K562 (cell line): ENCODE results near the gene SARS1. TPM values are rescaled to one million over a fixed set of nuclear protein-coding genes. Genes with fewer than 3 reads are reported as not detected.
A peak's percentile ranks its signal among the peaks of the same experiment; 100 is the strongest.

Experiments used
- CBFB ChIP-seq: sonication (generic); formaldehyde crosslinking; IDR thresholded peaks from 2 replicates; pipeline ENCODE4 v1.4.0; 2020; ENCODE audit warnings: mild to moderate bottlenecking, missing genetic modification reagents
- FOXP1 ChIP-seq: sonication (generic); formaldehyde crosslinking; IDR thresholded peaks from 2 replicates; pipeline ENCODE4 v1.8.0; 2022; ENCODE audit warnings: mild to moderate bottlenecking, missing genetic modification reagents
- HCFC1 ChIP-seq: IDR thresholded peaks from 2 replicates; pipeline ENCODE4 v1.6.1; 2012; ENCODE audit warnings: low read depth, low read length, improper control_type of control experiment
- JUN ChIP-seq, 2 experiments: sonication (generic) in 1 of 2; formaldehyde crosslinking in 1 of 2; IDR thresholded peaks; 2 replicates each; pipeline versions ENCODE4 v1.6.1 to v1.8.0; 2012 to 2022; ENCODE audit warnings: borderline replicate concordance in 2 of 2, mild to moderate bottlenecking in 2 of 2, improper control_type of control experiment in 1 of 2, low read depth in 1 of 2, low read length in 1 of 2, missing genetic modification reagents in 1 of 2
- MYC ChIP-seq, 2 experiments: fragments of 250-450 bp in 1 of 2; sonication (Bioruptor Pico) in 1 of 2; IDR thresholded peaks; 2 replicates each; pipeline versions ENCODE4 v1.5.1 to v1.6.1; 2012 to 2021; ENCODE audit warnings: low read depth in 2 of 2, borderline replicate concordance in 1 of 2, improper control_type of control experiment in 1 of 2, low read length in 1 of 2, mild to moderate bottlenecking in 1 of 2, moderate library complexity in 1 of 2
- POLR2AphosphoS2 ChIP-seq: IDR thresholded peaks from 2 replicates; pipeline ENCODE4 v1.6.1; 2012; ENCODE audit warnings: low read length, improper control_type of control experiment
- SIX5 ChIP-seq, 2 experiments: IDR thresholded peaks; 2 replicates each; pipeline ENCODE4 v1.6.1; 2011; ENCODE audit warnings: low read length in 2 of 2, borderline replicate concordance in 1 of 2, low read depth in 1 of 2, mild to moderate bottlenecking in 1 of 2, moderate library complexity in 1 of 2; ENCODE audit not compliant: insufficient read depth in 1 of 2
- SMC3 ChIP-seq: conservative IDR thresholded peaks from 2 replicates; pipeline ENCODE4 v1.6.1; 2011; ENCODE audit warnings: low read depth, low read length, improper control_type of control experiment; ENCODE audit not compliant: insufficient read depth
- SNRNP70 ChIP-seq: fragments of 200-400 bp; formaldehyde crosslinking; optimal IDR thresholded peaks from 2 replicates; pipeline ENCODE3; 2017; ENCODE audit warnings: low read depth, low read length
- SUPT5H ChIP-seq: fragments of 450-650 bp; IDR thresholded peaks from 2 replicates; pipeline ENCODE4 v1.6.1; 2016
- XRCC4 ChIP-seq: IDR thresholded peaks from one replicate; pipeline ENCODE4 v1.6.1; 2011; ENCODE audit not compliant: insufficient read depth, insufficient read length; ENCODE audit errors: extremely low read depth
- ZNF143 ChIP-seq: sonication (generic); formaldehyde crosslinking; IDR thresholded peaks from 2 replicates; pipeline ENCODE4 v1.9.0; 2022; ENCODE audit warnings: mild to moderate bottlenecking, missing genetic modification reagents
- ZNF146 ChIP-seq: IDR thresholded peaks from one replicate; pipeline ENCODE4 v1.6.1; 2018; ENCODE audit warnings: missing compliant biosample characterization; ENCODE audit not compliant: unreplicated experiment
- ZNF551 ChIP-seq: fragments of 250-450 bp; sonication (Bioruptor Pico); IDR thresholded peaks from 2 replicates; pipeline ENCODE4 v1.5.0; 2021; ENCODE audit warnings: mild to moderate bottlenecking, moderate library complexity
- ZNF696 ChIP-seq: fragments of 250-450 bp; sonication (Bioruptor Pico); conservative IDR thresholded peaks from 2 replicates; pipeline ENCODE4 v1.4.0; 2020; ENCODE audit warnings: mild to moderate bottlenecking, moderate library complexity
- ZNF780A ChIP-seq: fragments of 250-450 bp; sonication (Bioruptor Pico); IDR thresholded peaks from 2 replicates; pipeline ENCODE4 v1.5.0; 2021; ENCODE audit warnings: mild to moderate bottlenecking
- polyA plus RNA-seq, 8 experiments: library from polyadenylated mRNA; depleted of rRNA in 4 of 8; stranded (reverse) in 5 of 8; unstranded in 3 of 8; fragments of >200 nt; fragmentation: Nextera tagmentation in 2 of 8; fragmentation: Illumina TruSeq in 1 of 8; extraction: Ambion mirVana in 2 of 8; extraction: Trizol in 1 of 8; gene quantifications; 2 replicates each; pipeline versions ENCODE4 v1.2.1 to v1.2.3, GENCODE V29; 2011 to 2014; ENCODE audit warnings: inconsistent platforms in 1 of 8, missing spikeins in 1 of 8
- total RNA-seq, 7 experiments: library from RNA; depleted of rRNA in 6 of 7; stranded (reverse); fragments of >200 nt in 6 of 7; fragmentation: Illumina TruSeq in 2 of 7; extraction: Trizol in 2 of 7; gene quantifications; 2 replicates each; pipeline versions ENCODE4 v1.2.1 to v1.2.3, GENCODE V29; 2011 to 2021; ENCODE audit warnings: low replicate concordance in 1 of 7
- TF ChIP-seq, protein P1 (sequence below): fragments of 250-450 bp; sonication (Bioruptor Pico); IDR thresholded peaks from 2 replicates; pipeline ENCODE4 v1.4.0; 2020; ENCODE audit warnings: borderline replicate concordance
- TF ChIP-seq, protein P2 (sequence below), 2 experiments: fragments of 450-650 bp in 1 of 2; IDR thresholded peaks; 2 replicates each; pipeline ENCODE4 v1.6.1; 2011 to 2017; ENCODE audit warnings: low read depth in 2 of 2, antibody characterized with exemption in 1 of 2, borderline replicate concordance in 1 of 2, low read length in 1 of 2, mild to moderate bottlenecking in 1 of 2, mixed read lengths in 1 of 2; ENCODE audit not compliant: control insufficient read depth in 1 of 2

SARS1 gene
- total and polyA plus RNA-seq, 9 of the 15 experiments (the other 6 are each of a cell fraction or from before 2014, with no cell fraction given), result 221 to 623 (median 254) TPM

GRCh38 chr1:109239409-109240068, 25.8 kb downstream of the SARS1 start (continued):
- TF ChIP-seq ZNF143 (CRISPR knock-in tag) (peak; percentile 38; the same call in 1 of the 2 replicates), ZNF146 (CRISPR knock-in tag) (no peak), HCFC1 (peak; percentile 41; the same call in 1 of the 2 replicates), SUPT5H (peak; percentile 50), ZNF696 (CRISPR knock-in tag) (no peak), FOXP1 (0 out of 2 replicates have a peak, but pooled peaks have one; percentile 14), SNRNP70 (peak; percentile 31), SIX5 (IDR thresholded peaks at IDR 0.05; ENCODE audit: borderline replicate concordance in 1 of 2, insufficient read depth in 1 of 2, low read depth in 1 of 2, low read length in 2 of 2) (no peak), ZNF780A (CRISPR knock-in tag) (peak; percentile 6; the same call in 1 of the 2 replicates), JUN (IDR thresholded peaks at IDR 0.05; ENCODE audit: borderline replicate concordance, low read depth, low read length) (no peak), JUN (CRISPR knock-in tag; IDR thresholded peaks at IDR 0.05; ENCODE audit: borderline replicate concordance) (0 out of 2 replicates have a peak, but pooled peaks have one; percentile 32), SMC3 (peak; percentile 61; the same call in 1 of the 2 replicates), POLR2AphosphoS2 (peak; percentile 93), CBFB (CRISPR knock-in tag) (0 out of 2 replicates have a peak, but pooled peaks have one; percentile 62), ZNF551 (no peak), XRCC4 (no peak), MYC (IDR thresholded peaks at IDR 0.05; ENCODE audit: low read depth, low read length) (no peak), MYC (CRISPR knock-in tag; IDR thresholded peaks at IDR 0.05; ENCODE audit: borderline replicate concordance, low read depth) (peak; percentile 38; the same call in 1 of the 2 replicates)
- TF ChIP-seq, protein P1, sequence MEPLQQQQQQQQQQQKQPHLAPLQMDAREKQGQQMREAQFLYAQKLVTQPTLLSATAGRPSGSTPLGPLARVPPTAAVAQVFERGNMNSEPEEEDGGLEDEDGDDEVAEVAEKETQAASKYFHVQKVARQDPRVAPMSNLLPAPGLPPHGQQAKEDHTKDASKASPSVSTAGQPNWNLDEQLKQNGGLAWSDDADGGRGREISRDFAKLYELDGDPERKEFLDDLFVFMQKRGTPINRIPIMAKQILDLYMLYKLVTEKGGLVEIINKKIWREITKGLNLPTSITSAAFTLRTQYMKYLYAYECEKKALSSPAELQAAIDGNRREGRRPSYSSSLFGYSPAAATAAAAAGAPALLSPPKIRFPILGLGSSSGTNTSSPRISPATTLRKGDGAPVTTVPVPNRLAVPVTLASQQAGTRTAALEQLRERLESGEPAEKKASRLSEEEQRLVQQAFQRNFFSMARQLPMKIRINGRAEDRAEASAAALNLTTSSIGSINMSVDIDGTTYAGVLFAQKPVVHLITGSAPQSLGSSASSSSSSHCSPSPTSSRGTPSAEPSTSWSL (CRISPR knock-in tag), result no peak
- TF ChIP-seq, protein P2, sequence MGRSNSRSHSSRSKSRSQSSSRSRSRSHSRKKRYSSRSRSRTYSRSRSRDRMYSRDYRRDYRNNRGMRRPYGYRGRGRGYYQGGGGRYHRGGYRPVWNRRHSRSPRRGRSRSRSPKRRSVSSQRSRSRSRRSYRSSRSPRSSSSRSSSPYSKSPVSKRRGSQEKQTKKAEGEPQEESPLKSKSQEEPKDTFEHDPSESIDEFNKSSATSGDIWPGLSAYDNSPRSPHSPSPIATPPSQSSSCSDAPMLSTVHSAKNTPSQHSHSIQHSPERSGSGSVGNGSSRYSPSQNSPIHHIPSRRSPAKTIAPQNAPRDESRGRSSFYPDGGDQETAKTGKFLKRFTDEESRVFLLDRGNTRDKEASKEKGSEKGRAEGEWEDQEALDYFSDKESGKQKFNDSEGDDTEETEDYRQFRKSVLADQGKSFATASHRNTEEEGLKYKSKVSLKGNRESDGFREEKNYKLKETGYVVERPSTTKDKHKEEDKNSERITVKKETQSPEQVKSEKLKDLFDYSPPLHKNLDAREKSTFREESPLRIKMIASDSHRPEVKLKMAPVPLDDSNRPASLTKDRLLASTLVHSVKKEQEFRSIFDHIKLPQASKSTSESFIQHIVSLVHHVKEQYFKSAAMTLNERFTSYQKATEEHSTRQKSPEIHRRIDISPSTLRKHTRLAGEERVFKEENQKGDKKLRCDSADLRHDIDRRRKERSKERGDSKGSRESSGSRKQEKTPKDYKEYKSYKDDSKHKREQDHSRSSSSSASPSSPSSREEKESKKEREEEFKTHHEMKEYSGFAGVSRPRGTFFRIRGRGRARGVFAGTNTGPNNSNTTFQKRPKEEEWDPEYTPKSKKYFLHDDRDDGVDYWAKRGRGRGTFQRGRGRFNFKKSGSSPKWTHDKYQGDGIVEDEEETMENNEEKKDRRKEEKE (IDR thresholded peaks at IDR 0.05; ENCODE audit: borderline replicate concordance in 1 of 2, control insufficient read depth in 1 of 2, low read depth in 2 of 2, low read length in 1 of 2), result no peak
